ENCODE data around the gene OR2B6.

The OR2B6 gene

DNA sequence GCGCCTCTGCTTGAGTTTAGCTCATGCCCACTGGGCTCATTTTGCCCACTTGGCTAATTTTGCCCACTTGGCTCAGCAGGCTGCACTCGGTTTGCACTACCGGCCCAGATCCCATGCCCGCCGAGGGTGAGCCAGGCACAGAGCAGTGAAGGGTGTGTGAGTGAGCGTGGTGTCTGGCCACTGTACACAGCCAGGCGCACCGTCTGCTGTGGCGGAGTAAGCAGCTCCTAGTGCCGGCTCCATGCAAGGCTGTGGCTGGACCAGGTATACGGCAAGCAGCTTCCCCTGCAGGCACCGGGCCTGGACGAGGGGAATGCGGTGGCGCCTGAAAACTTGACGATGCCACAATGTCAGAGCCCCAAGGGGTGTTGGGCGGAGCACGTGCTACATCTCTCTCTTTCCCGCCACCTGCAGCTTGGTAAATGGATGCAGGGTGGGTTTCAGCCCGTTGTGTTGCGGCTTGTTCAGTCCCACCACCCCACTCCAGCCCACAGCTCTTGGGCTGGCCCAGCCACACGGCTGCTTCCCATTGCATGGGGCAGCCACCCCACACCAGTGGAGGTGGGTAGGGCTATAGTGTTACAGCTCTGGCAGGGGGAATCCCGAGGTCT is 9.9 kb downstream of the OR2B6 start:
- no peak overlapping the region for H3K4me3 ChIP-seq (replicated peaks in 1 of 2; ENCODE audit: low read depth in 2 of 2, low read length in 2 of 2)
- no peak for TF ChIP-seq CTCF (IDR thresholded peaks at IDR 0.05; ENCODE audit: low read depth, low read length)
- no peak for DNase-seq (ENCODE audit: low read depth in 2 of 2)

DNA sequence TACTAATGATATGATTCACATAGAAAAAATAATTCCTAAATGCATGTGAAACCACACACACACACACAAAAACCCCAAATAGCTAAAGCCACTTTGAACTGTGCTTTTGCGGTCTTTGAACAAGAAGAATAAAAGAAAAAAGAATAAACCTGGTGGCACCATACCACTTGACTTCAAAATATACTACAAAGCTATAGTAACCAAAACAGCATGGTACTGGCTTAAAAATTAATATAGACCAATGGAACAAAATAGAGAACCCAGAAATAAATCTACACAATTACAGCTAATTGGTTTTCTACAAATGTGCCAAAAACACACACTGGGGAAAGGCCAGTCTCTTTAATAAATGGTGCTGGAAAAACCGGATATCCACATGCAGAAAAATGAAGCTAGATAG is 13.4 kb downstream of the OR2B6 start:
- TF ChIP-seq CTCF (IDR thresholded peaks at IDR 0.05; ENCODE audit: low read depth, low read length): no peak
- no peak for DNase-seq (ENCODE audit: low read depth in 2 of 2)
- H3K4me3 ChIP-seq (replicated peaks in 1 of 2; ENCODE audit: low read depth in 2 of 2, low read length in 2 of 2): no peak overlapping the region

- no peak for DNase-seq (ENCODE audit: low read depth in 2 of 2)
- no peak overlapping the region for H3K4me3 ChIP-seq (replicated peaks in 1 of 2; ENCODE audit: low read depth in 2 of 2, low read length in 2 of 2)
- no peak for TF ChIP-seq CTCF (IDR thresholded peaks at IDR 0.05; ENCODE audit: low read depth, low read length)
These were observed 15.7 kb downstream of the OR2B6 start for GRCh38 chr6:27972750-27973149.

- DNase-seq (ENCODE audit: low read depth in 2 of 2): no peak
- no peak for TF ChIP-seq CTCF (IDR thresholded peaks at IDR 0.05; ENCODE audit: low read depth, low read length)
- no peak overlapping the region for H3K4me3 ChIP-seq (replicated peaks in 1 of 2; ENCODE audit: low read depth in 2 of 2, low read length in 2 of 2)
These were observed 20.3 kb downstream of the OR2B6 start for GRCh38 chr6:27977387-27977786.

GRCh38 chr6:27978705-27979104 is 21.7 kb downstream of the OR2B6 start:
- no peak for DNase-seq (ENCODE audit: low read depth in 2 of 2)
- no peak for TF ChIP-seq CTCF (IDR thresholded peaks at IDR 0.05; ENCODE audit: low read depth, low read length)
- no peak overlapping the region for H3K4me3 ChIP-seq (replicated peaks in 1 of 2; ENCODE audit: low read depth in 2 of 2, low read length in 2 of 2)

- TF ChIP-seq CTCF (IDR thresholded peaks at IDR 0.05; ENCODE audit: low read depth, low read length): no peak
- DNase-seq (ENCODE audit: low read depth in 2 of 2): no peak
- no peak overlapping the region for H3K4me3 ChIP-seq (replicated peaks in 1 of 2; ENCODE audit: low read depth in 2 of 2, low read length in 2 of 2)
These were observed 23.1 kb downstream of the OR2B6 start for GRCh38 chr6:27980111-27980510.
